SKM-1 treated with dmso at 0.1 percent for 144 hours (cell line): ENCODE results near the gene PHEX.

Experiments
- DNase-seq: peaks from one replicate; lab custom pipeline; 2025; ENCODE audit not compliant: unreplicated experiment; lab: John Stamatoyannopoulos, UW

Gene PHEX

GRCh38 chrX:22097012-22097694 is 65.0 kb downstream of the PHEX start:
- DNase-seq = no peak

DNA sequence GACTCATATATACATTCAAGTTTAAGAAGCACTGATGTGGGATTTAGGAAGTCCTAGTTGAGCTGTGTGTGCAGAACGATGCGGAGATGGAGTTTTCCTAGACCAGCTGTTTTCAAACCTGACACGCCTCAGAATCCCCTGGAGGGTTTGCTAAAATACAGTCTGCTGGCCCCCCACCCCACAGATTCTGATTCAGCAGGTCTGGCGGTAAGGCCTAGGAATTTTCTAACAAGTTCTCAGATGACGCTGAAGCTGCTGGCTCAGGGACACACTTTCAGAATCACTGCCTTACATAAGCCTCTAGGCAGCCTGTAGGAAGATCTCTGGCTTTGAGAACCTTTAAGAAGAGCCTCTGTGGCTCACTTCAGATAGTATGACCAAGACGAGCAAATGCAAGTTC is 73.1 kb downstream of the PHEX start:
- DNase-seq = no peak

DNA sequence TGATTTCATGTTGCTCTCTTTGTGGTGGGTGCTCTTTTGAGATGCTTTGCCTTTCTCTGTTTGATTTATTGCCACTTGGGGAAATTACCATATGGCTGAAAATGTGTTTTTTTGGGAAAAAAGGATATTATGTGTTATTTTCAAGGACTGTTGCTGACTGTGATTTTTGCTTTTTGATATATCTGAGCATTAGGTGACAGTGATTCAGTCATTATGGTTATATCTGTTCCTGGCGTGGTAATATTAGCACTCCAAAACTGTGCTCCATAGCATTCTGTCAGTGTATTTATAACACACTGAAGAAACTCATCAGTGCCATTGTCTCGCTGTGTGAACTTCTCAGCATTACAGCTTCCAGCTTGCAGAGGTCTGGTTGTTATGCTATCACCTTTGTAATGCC is 73.8 kb downstream of the PHEX start:
- no peak for DNase-seq

DNA sequence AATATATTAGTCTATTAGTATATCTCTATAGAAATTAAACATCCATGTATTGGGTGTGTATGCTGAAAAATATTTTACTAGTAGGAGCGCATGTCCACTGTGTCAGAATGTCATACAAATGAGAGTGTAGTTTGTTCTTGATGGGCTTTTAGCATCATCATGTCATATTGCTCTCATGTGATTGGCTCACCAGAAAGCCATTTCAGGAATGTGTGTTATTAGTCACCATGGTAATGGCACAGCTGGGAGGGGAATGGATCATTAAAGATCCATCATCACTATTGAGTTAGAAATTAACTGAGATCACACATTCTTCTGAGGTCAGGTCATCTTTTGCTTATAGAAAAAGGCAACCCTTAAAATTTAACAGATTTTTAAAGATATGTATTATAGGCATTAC is 77.3 kb downstream of the PHEX start:
- DNase-seq = no peak

GRCh38 chrX:22110729-22111494 is 78.8 kb downstream of the PHEX start:
- no peak for DNase-seq

GRCh38 chrX:22116605-22117546 is 84.8 kb downstream of the PHEX start:
- no peak for DNase-seq

- DNase-seq = no peak
These were observed 85.5 kb downstream of the PHEX start for GRCh38 chrX:22117633-22118032.

- DNase-seq = no peak
These were observed 86.2 kb downstream of the PHEX start for GRCh38 chrX:22118161-22118830.

- no peak for DNase-seq
These were observed 89.0 kb downstream of the PHEX start for GRCh38 chrX:22121161-22121560.

- no peak for DNase-seq
These were observed 90.4 kb downstream of the PHEX start for GRCh38 chrX:22122510-22122909.

DNA sequence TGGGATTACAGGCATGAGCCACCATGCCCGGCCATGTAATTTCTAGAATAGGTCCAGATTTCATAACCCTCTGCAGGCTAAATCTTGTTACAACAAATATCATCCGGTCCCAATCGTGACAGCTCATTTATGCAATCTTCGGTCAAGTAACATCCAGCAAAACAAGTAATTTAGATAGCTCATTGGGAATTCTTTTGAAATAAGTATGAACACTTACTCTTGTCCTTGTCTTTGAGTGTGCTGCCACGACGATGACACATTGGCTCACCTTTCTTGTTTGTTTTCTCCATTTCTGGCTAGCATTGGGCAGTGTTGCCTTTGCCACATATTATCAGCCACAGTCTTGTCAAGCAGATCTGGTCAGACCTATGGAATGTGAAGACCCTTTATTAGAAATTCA is 92.0 kb downstream of the PHEX start:
- DNase-seq = no peak

- no peak for DNase-seq
These were observed 93.4 kb downstream of the PHEX start for GRCh38 chrX:22125481-22125880.

DNA sequence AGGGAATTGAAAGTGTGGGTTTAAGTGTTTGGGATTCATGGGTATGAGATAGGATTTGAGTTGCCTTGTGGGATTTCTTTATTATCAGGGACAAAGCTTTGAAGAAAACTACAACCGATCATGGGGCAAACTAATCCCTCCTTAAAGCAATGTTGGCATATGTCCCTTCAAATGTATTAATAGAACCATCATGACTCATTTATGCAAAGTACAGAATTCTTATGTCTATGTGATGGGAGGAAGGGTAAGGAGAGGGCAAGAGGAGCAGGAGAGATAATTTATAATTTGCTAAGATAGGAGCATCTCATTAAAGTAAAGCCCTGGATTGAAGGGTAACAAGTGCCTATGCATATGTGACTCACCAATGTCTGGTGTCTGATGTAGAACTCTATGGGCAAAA is 94.2 kb downstream of the PHEX start:
- no peak for DNase-seq

- no peak for DNase-seq
These were observed 96.8 kb downstream of the PHEX start for GRCh38 chrX:22128961-22129360.

DNA sequence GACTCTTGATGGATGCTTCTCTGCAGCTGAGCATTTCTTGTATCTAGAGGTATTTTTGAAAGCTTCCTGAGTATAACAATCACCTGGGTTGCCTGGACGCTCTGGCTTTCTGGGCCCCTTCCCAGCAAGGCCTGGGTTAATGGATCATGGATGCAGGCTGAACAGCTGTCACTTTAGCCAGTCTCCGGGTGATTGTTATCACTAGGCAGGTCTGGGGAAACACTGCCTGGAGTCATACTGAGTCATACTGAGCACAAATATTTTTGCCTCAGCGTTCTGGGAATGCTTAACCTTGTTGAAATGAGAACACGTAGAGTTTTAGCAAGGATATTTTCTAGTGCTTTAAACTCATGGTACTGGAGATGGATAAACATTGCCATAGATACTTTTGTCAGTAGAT is 102.6 kb downstream of the PHEX start:
- no peak for DNase-seq

- DNase-seq = no peak
These were observed 103.1 kb downstream of the PHEX start for GRCh38 chrX:22135171-22135711.

GRCh38 chrX:22135994-22136684 is 104.0 kb downstream of the PHEX start:
- peak; percentile 0 for DNase-seq

DNA sequence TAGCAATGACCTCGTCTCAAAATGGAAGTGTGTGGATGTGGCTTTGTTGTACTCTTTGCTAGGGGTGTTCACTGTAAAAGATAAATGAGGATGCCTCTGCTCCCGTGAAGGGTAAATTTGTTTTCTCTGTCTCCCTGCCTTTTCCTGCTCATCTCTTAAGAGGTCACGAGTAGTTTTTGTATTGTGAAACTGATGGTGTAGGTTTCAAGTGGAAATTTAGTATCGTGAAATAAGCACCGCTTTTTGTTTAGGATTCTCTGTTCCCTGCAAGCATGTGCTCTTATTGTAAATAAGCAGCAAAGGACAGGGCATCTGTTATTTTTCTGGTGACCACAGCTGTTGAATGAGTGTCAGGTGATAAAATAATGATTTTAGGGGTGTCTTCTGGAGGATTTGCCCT is 104.6 kb downstream of the PHEX start:
- DNase-seq = no peak

- DNase-seq = no peak
These were observed 107.7 kb downstream of the PHEX start for GRCh38 chrX:22139822-22140221.

DNA sequence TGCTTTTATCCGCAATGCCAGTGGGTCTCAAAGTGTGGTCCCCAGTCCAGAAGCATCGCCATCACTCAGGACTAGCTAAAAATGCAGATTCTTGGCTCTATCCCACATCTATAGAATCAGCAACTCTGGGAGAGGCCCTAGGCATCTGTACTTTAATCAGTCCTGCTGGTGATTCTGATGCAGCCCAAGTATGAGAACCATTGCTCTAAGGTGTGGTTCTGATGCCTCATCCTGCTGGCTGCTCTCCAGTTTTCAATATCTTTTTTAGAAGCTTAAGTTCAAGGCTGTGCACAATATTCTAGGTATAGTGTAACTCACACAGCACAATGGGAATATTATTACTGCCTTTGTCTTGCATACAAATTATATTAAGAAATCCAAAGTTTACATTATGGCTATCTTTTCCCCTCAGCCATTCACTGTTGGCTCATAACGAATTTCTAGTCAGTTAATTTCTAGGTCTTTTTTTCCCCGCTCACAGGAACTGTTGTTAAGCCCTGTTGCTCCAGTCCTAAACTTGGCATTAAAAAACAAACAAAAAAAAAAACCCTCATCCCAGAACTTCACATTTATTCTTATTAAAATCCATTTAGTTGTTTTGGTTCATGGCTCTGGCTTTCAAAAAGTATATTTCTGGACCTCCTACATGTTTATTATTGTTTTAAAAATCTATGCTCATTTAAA is 109.1 kb downstream of the PHEX start:
- DNase-seq = no peak
